Measurements from ENCODE around the gene APEX2.
"Not testable (repeated sequence)": the region's sequence is repeated elsewhere in the genome, so short reads cannot be mapped to it uniquely, and the experiment has no call there.

Gene APEX2

DNA sequence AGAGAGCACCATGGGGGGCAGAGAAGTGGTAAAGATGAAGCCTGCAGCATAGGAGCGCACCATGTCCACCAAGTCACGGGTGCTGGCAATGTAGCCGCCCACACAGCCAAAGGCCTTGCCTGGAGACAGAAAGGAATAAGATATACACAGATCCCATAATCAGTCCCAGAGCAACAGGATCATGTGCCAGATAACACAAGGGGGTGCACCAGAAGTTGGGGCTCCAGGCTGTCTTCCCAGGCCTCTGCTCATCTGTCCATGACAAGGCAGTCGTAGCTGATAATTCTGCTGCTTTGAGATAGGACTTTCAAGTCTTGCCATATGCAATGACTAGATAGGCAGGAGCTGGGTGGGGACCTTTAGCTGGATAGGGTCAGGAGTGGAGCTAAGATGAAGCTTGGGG is 14.7 kb downstream of the APEX2 start:
- DNase-seq (ENCODE audit: low read depth) = no peak

DNA sequence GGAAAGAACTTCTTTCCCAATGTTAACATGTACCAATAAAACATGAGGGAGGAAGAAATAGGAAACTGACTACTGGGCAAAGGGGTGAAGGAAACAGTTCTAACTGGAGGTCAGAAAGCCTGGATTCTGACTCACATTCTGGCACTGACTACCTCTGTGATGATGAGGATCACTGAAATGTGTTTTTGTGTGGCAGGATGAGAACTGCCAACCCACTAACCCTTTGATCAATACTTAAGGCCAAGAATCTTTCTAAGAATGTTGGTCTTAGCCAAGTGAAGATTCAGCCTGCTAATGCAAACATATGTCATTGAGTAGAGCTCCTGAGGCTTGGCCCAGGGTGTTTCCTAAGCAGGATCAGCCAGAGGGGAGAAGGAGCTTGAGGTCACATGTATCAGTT is 26.0 kb downstream of the APEX2 start:
- DNase-seq (ENCODE audit: low read depth) = no peak

DNA sequence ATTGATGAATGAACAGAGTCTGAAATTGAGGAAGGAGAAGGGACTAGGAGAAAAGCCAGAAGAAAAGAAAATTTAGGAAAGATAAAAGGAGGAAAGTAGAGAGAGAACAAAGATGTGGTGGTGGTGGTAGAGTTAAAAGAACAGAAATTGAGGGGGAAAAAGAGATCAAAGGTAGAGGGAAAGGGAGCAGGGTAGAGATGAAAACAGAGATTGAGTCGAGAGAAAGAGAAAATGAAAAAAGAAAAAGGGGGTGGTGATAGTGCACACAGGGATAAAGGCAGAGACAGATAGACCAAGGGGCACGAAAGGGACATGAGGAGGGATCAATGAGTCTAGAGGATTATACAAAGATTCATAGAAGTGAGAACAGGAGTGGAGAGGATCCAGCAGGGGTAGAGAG is 26.7 kb downstream of the APEX2 start:
- DNase-seq (ENCODE audit: low read depth) = no peak

DNA sequence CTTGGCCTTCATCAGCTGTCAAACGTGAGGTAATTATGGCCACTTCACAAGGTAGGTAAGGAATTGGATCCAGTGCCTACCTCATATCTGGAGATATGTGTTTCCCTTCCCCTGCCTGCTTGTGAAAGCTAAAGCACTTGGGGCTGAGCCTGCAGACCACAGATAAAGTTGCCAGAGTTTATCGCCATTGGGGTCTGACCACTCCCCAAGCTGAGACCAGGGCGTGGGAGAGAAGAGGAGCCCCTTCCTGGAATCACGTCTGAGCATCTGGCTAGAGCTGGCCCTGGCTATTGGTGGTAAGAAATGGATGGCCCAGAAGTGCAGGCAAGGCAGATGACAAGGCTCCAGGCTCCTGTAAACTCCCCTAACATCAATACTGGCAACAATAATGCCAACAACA is 27.9 kb downstream of the APEX2 start:
- no peak for DNase-seq (ENCODE audit: low read depth)

DNA sequence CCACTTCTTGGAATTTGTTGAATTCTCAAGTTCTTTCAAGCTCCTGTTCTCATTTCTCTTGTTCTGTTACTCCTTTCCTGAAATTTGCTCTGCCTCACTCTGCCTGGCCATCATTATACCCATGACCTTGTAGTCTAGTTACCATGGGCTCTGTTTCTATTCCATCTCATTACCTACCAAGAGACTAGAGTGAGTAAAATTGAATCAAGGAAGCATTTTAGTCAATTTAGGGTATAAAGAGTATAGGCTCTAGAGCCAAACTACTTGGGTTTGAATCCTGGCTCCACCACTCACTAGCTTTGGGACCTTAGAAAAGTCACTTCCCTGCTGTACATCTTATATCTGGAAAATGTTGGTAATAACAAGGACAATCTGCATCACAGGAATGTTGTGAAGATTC is 28.4 kb downstream of the APEX2 start:
- DNase-seq (ENCODE audit: low read depth) = no peak

DNA sequence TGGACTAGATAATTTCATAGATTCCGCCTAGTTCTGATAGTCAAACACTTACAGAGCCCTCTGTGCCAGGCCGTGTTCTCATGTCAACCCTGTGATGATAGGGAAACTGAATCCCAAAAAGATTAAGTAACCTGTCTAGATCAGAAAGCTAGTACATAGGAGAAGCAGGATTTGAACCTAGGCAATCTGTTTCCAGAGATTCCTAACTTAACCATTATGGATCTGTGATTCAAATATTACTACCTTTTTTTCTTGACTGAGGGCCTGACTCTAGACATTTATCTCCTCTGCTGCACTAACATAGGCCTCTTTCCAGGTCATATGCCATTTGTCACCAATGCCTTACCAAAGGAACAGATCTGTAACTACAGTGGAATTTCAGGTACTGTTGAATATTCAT is 29.1 kb downstream of the APEX2 start:
- no peak for DNase-seq (ENCODE audit: low read depth)

DNA sequence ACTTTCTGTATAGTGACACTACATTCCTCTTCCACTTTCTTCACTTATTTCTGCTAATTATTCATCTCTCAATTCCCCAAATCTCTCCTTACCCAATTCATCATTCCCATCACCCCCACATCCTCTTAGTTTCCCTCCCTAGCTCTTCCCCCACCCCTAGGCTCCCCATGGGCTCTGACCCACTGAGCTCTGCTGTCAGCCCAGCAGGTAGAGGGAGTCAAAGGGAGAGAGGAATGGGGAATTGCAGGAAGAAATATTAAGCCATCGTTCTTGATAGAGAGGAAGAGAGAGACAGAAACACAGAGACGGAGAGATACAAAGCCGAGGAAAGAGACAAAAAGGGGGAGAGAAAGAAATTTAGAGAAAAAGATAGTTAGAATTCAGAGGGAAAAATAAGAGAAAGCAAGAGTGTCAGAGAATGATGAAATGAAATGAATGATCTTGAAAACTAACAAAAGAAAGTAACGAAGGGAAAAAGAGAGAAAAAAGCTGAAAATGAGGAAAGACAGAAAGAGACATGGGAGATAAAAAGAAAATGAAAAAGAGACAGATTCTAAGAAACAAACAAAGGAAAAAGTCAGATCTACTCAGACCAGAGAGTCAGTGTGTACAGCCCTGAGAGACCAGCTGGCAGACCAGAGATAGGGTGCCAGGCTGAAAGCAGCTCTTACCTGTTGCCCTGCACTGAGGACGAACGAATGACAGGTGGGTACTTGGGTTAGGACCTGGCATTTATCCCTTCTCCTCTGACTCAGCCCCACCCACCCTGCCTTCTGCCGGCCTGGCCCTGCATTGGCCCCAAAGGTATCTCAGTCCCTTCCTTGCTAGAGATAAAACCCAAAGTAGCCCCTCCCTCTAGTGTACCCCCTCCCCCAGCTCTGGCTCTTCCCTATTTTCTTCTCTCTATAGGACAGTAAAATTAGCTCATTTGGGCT is 30.4 kb downstream of the APEX2 start, which contains the start of gene ALAS2:
Gene ALAS2 (minus strand): TSS at position 707 of the 935 bp plus-strand sequence. CDS start 4,977 bp downstream, outside the sequence.
- DNase-seq (ENCODE audit: low read depth) = no peak

DNA sequence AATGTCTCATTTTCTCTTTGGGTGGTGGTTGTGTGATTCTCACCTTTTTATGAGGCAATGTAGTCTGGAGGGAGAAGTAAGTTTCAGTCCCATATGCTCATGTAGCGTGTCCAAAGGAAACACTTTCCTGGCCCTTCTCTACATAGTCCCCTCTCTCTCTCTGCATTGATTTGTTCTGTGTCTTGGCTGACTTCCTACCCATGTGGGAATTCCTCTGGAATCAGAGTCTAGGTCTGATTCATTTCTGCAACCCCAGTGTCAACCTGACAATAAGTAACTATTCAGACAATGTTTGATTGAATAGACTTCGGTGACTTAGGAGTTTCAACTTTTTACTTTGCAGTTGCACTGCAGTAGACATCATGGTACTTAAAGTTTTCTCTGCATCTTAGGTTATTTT is 33.3 kb downstream of the APEX2 start:
- DNase-seq (ENCODE audit: low read depth) = no peak

DNA sequence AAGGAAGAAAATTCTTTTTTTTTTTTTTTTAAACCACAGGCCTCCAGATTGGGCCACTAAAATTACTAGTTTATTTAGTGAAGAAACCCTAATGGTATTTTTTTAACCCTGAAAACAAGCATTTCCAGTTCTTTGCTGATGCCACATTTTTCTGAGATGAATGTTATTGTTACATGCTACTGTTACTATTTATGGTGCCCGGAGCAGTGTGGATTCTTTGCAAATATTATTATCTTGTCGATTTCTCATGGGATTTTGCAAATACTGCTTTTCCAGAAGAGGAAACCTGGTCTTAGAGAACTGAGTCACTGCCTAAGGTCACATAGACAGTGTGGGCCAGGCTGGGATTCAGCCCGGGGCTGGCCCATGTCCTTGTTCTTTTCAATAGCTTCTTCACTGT is 39.3 kb downstream of the APEX2 start:
- DNase-seq (ENCODE audit: low read depth) = no peak

DNA sequence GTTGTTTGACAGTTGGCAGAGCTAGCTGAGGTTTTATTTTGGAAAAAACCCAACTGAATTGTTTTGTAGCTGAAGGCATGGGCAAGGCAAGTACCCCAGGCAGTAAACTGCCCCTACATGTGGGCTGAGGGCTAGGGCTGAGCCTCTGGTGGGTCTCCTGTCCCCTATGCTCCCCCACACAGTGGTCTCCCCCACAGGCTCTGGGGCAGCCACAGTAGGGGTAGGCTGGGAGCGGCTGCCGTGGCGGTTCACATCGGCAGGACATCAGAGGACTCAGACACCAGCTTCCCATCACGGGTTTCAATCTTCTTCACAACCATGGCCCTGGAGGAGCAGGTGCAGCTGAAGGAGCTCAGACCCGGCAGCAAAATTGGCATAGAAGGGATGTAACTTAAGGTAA is 41.4 kb downstream of the APEX2 start:
- DNase-seq (ENCODE audit: low read depth) = no peak

DNA sequence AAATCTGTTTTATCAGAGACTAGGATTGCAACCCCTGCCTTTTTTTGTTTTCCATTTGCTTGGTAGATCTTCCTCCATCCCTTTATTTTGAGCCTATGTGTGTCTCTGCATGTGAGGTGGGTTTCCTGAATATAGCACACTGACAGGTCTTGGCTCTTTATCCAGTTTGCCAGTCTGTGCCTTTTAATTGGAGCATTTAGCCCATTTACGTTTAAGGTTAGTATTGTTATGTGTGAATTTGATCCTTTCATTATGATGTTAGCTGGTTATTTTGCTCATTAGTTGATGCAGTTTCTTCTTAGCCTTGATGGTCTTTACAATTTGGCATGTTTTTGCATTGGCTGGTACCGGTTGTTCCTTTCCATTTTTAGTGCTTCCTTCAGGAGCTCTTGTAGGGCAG is 50.4 kb downstream of the APEX2 start:
- DNase-seq (ENCODE audit: low read depth) = not testable (repeated sequence)

DNA sequence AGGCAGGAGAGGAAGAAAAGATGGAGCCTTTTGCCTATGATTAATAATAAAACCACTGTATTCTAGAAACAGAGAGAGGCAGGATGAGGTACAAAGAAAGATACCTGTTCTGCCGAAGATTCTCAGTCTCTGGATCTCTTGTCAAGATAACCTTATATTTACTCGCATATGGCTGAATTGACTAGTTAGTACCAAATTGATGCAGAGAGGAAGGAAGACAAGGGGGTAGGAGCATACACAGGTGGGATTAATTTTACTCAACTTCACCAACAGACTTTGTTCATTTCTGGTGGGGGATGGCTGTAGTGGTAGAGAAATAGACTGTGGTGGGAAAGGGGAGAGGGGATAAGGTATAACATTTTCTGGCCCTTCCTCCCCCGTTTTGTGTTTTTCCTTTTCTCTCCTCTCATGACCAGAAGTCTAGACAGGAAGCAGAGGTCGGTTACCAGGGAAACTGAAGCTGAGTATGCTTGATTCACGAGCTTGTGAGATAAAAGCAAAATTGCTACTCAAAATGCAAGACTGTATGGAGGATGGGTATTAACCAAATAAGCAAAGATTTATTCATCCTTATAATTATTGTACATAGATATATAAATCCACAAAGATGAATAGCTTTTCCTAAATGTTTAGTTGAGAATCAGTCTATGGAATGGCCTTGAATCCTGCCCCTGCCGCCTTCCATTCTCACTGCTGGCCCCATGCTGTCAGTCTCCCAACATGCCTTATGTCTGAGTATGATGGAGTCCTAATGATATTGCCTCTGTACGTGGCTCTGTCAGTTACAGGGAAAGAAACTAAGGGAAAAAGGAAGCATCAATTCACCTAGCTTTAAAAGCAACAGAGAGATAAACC is 56.9 kb downstream of the APEX2 start:
- DNase-seq (ENCODE audit: low read depth) = no peak

DNA sequence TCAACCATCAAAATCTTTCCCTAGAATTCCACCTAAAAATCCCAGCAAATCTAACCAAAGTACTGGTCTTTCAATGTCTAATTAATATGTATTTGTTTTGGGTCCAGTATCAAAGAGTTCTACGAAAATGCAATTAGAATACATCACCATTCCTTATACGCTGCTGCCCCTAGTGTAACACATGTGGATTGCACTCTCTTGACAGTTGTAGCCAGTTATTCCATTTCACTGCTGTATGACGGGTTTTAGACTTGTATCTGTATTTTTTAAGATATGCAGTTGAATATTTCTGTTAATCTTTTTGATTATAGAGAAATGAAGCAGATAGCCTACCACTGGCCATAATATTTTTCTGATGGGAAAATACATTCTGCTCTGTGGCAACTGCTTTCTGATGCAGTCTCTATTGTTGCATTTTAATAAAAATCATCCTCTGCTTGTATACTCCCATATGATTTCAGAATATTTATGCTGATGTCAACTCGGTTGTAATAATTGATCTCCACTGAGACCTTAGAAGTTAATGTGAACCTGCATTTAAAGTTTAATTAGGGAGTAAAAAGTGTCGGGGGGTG is 57.6 kb downstream of the APEX2 start:
- DNase-seq (ENCODE audit: low read depth) = no peak

Data from stimulated activated CD8-positive, alpha-beta memory T cell treated with anti-CD3 and anti-CD28 coated beads, Interleukin-7, amount 100 ng/mL, for 24 hours (primary cell).